WTC11 (cell line): Measurements from ENCODE around the gene LCMT2.

Experiments
- CDX4 ChIP-seq: fragments of 250-450 bp; sonication (Bioruptor Pico); IDR thresholded peaks from 2 replicates; pipeline ENCODE4 v1.9.0; 2021; ENCODE audit warnings: moderate library complexity, mild to moderate bottlenecking, inconsistent platforms, borderline replicate concordance
- E2F5 ChIP-seq: sonication (generic); formaldehyde crosslinking; IDR thresholded peaks from 2 replicates; pipeline ENCODE4 v1.8.1; 2022; ENCODE audit warnings: mild to moderate bottlenecking, moderate library complexity, missing genetic modification reagents
- FOXJ3 ChIP-seq: sonication (generic); formaldehyde crosslinking; IDR thresholded peaks from 2 replicates; pipeline ENCODE4 v1.9.0; 2021; ENCODE audit warnings: missing genetic modification reagents, mild to moderate bottlenecking, borderline replicate concordance
- IRF2 ChIP-seq: sonication (generic); formaldehyde crosslinking; IDR thresholded peaks from 2 replicates; pipeline ENCODE4 v1.8.0; 2022; ENCODE audit warnings: low read depth, missing genetic modification reagents, borderline replicate concordance
- JUN ChIP-seq: sonication (generic); formaldehyde crosslinking; IDR thresholded peaks from 2 replicates; pipeline ENCODE4 v1.8.0; 2023; ENCODE audit warnings: mild to moderate bottlenecking, missing genetic modification reagents
- TF ChIP-seq, protein P1 (sequence below): fragments of 200-600 bp; IDR thresholded peaks from 2 replicates; pipeline ENCODE4 v1.8.0; 2022; ENCODE audit warnings: antibody characterized with exemption
- TF ChIP-seq, protein P2 (sequence below): sonication (generic); formaldehyde crosslinking; IDR thresholded peaks from 2 replicates; pipeline ENCODE4 v1.8.1; 2023; ENCODE audit warnings: mild to moderate bottlenecking, missing genetic modification reagents
- TF ChIP-seq, protein P3 (sequence below): sonication (generic); formaldehyde crosslinking; conservative IDR thresholded peaks from 2 replicates; pipeline ENCODE4 v1.8.1; 2023; ENCODE audit warnings: mild to moderate bottlenecking, low read depth, missing genetic modification reagents, moderate library complexity

DNA sequence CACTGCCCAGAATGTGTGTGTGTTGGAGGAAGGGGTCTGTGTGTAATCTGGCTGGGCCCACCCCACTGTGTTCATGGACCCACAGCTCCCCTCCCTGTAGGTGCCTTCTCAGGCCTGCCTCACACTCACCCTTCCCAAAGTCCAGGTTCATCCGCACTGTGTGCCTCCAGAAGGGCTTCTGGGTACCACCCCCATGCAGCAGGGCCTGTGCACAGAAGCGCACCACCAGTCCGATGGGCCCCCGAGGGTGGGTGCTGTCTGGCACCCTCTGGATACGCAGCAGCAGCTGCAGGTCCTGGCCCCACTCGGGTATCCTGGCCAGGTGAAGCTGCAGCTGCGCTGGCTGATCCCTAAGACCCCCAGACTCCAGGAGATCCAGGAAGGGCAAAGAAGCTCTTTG lies 50.9 kb downstream of the LCMT2 start:
- TF ChIP-seq CDX4 (CRISPR knock-in tag): no peak
- no peak for TF ChIP-seq FOXJ3
- TF ChIP-seq, protein P1, sequence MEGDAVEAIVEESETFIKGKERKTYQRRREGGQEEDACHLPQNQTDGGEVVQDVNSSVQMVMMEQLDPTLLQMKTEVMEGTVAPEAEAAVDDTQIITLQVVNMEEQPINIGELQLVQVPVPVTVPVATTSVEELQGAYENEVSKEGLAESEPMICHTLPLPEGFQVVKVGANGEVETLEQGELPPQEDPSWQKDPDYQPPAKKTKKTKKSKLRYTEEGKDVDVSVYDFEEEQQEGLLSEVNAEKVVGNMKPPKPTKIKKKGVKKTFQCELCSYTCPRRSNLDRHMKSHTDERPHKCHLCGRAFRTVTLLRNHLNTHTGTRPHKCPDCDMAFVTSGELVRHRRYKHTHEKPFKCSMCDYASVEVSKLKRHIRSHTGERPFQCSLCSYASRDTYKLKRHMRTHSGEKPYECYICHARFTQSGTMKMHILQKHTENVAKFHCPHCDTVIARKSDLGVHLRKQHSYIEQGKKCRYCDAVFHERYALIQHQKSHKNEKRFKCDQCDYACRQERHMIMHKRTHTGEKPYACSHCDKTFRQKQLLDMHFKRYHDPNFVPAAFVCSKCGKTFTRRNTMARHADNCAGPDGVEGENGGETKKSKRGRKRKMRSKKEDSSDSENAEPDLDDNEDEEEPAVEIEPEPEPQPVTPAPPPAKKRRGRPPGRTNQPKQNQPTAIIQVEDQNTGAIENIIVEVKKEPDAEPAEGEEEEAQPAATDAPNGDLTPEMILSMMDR: no peak
- TF ChIP-seq IRF2: no peak
- TF ChIP-seq, protein P2, sequence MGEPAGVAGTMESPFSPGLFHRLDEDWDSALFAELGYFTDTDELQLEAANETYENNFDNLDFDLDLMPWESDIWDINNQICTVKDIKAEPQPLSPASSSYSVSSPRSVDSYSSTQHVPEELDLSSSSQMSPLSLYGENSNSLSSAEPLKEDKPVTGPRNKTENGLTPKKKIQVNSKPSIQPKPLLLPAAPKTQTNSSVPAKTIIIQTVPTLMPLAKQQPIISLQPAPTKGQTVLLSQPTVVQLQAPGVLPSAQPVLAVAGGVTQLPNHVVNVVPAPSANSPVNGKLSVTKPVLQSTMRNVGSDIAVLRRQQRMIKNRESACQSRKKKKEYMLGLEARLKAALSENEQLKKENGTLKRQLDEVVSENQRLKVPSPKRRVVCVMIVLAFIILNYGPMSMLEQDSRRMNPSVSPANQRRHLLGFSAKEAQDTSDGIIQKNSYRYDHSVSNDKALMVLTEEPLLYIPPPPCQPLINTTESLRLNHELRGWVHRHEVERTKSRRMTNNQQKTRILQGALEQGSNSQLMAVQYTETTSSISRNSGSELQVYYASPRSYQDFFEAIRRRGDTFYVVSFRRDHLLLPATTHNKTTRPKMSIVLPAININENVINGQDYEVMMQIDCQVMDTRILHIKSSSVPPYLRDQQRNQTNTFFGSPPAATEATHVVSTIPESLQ (CRISPR knock-in tag): no peak
- TF ChIP-seq E2F5: no peak
- TF ChIP-seq, protein P3, sequence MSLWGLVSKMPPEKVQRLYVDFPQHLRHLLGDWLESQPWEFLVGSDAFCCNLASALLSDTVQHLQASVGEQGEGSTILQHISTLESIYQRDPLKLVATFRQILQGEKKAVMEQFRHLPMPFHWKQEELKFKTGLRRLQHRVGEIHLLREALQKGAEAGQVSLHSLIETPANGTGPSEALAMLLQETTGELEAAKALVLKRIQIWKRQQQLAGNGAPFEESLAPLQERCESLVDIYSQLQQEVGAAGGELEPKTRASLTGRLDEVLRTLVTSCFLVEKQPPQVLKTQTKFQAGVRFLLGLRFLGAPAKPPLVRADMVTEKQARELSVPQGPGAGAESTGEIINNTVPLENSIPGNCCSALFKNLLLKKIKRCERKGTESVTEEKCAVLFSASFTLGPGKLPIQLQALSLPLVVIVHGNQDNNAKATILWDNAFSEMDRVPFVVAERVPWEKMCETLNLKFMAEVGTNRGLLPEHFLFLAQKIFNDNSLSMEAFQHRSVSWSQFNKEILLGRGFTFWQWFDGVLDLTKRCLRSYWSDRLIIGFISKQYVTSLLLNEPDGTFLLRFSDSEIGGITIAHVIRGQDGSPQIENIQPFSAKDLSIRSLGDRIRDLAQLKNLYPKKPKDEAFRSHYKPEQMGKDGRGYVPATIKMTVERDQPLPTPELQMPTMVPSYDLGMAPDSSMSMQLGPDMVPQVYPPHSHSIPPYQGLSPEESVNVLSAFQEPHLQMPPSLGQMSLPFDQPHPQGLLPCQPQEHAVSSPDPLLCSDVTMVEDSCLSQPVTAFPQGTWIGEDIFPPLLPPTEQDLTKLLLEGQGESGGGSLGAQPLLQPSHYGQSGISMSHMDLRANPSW (CRISPR knock-in tag): no peak
- no peak for TF ChIP-seq JUN (CRISPR knock-in tag)
